ENCODE data around the gene XAF1.
"Not testable (repeated sequence)": the region's sequence is repeated elsewhere in the genome, so short reads cannot be mapped to it uniquely, and the experiment has no call there.

XAF1 gene

GRCh38 chr17:6755731-6756184, at the start of gene XAF1:
XAF1 (plus strand) TSS chr17:6756046; CDS start chr17:6756079, 33 bp downstream.
- DNase-seq (ENCODE audit: low read depth in 2 of 2, low spot score in 1 of 2): peak; percentile 26 to 44

GRCh38 chr17:6706499-6706898, 49.3 kb upstream of the XAF1 start:
- DNase-seq (ENCODE audit: low read depth in 2 of 2, low spot score in 1 of 2): no peak

GRCh38 chr17:6706996-6707395, 48.9 kb upstream of the XAF1 start:
- DNase-seq (ENCODE audit: low read depth in 2 of 2, low spot score in 1 of 2): no peak

GRCh38 chr17:6708357-6708961, 47.4 kb upstream of the XAF1 start:
- no peak for DNase-seq (ENCODE audit: low read depth in 2 of 2, low spot score in 1 of 2)

GRCh38 chr17:6710317-6710716, 45.5 kb upstream of the XAF1 start:
- no peak for DNase-seq (ENCODE audit: low read depth in 2 of 2, low spot score in 1 of 2)

GRCh38 chr17:6711081-6711674, 44.7 kb upstream of the XAF1 start:
- DNase-seq (ENCODE audit: low read depth in 2 of 2, low spot score in 1 of 2): no peak

- no peak for DNase-seq (ENCODE audit: low read depth in 2 of 2, low spot score in 1 of 2)
Observed at GRCh38 chr17:6711681-6712057, 44.2 kb upstream of the XAF1 start.

- DNase-seq (ENCODE audit: low read depth in 2 of 2, low spot score in 1 of 2): no peak
Observed at GRCh38 chr17:6712058-6712853, 43.6 kb upstream of the XAF1 start.

- DNase-seq (ENCODE audit: low read depth in 2 of 2, low spot score in 1 of 2): no peak
Observed at GRCh38 chr17:6712854-6713129, 43.1 kb upstream of the XAF1 start.

GRCh38 chr17:6713130-6713917, 42.5 kb upstream of the XAF1 start, which contains the start of gene SLC13A5:
SLC13A5 (minus strand) TSS chr17:6713369; CDS start chr17:6713333, 36 bp downstream.
- DNase-seq (ENCODE audit: low read depth in 2 of 2, low spot score in 1 of 2): no peak

- DNase-seq (ENCODE audit: low read depth in 2 of 2, low spot score in 1 of 2): no peak
Observed at GRCh38 chr17:6713918-6714271, 42.0 kb upstream of the XAF1 start.

GRCh38 chr17:6714315-6714874, 41.5 kb upstream of the XAF1 start:
- no peak for DNase-seq (ENCODE audit: low read depth in 2 of 2, low spot score in 1 of 2)

- DNase-seq (ENCODE audit: low read depth in 2 of 2, low spot score in 1 of 2): no peak
Observed at GRCh38 chr17:6716736-6717135, 39.1 kb upstream of the XAF1 start.

- no peak for DNase-seq (ENCODE audit: low read depth in 2 of 2, low spot score in 1 of 2)
Observed at GRCh38 chr17:6721744-6722143, 34.1 kb upstream of the XAF1 start.

GRCh38 chr17:6724009-6724408, 31.8 kb upstream of the XAF1 start:
- DNase-seq (ENCODE audit: low read depth in 2 of 2, low spot score in 1 of 2): no peak

GRCh38 chr17:6729531-6729930, 26.3 kb upstream of the XAF1 start:
- DNase-seq (ENCODE audit: low read depth in 2 of 2, low spot score in 1 of 2): no peak

- DNase-seq (ENCODE audit: low read depth in 2 of 2, low spot score in 1 of 2): not testable (repeated sequence)
Observed at GRCh38 chr17:6746665-6747064, 9.2 kb upstream of the XAF1 start.

- DNase-seq (ENCODE audit: low read depth in 2 of 2, low spot score in 1 of 2): no peak
Observed at GRCh38 chr17:6748617-6749016, 7.2 kb upstream of the XAF1 start.

- no peak for DNase-seq (ENCODE audit: low read depth in 2 of 2, low spot score in 1 of 2)
Observed at GRCh38 chr17:6749519-6749918, 6.3 kb upstream of the XAF1 start.

- DNase-seq (ENCODE audit: low read depth in 2 of 2, low spot score in 1 of 2): no peak
Observed at GRCh38 chr17:6752068-6752909, 3.6 kb upstream of the XAF1 start.

Data from stimulated activated CD8-positive, alpha-beta memory T cell treated with anti-CD3 and anti-CD28 coated beads, Interleukin-4, amount 100 ng/mL, for 4 hours (primary cell).